Thyroid gland (tissue), 4 donors: ENCODE results near the gene S100A9. TPM values are rescaled to one million over a fixed set of nuclear protein-coding genes. Genes with fewer than 3 reads are reported as not detected.

Source experiments
- DNase-seq, 2 donors: peaks; one replicate each; pipeline ENCODE4 v3.0.0-alpha.2; 2019
- H3K27ac ChIP-seq, 3 donors: fragments of 200-600 bp; sonication (generic); 1 replicate in 2 of 3; 2 replicates in 1 of 3; pipeline ENCODE4 v1.5.1; 2016 to 2019; ENCODE audit warnings: mild to moderate bottlenecking in 1 of 3, moderate library complexity in 1 of 3
- H3K27me3 ChIP-seq: fragments of 200-600 bp; sonication (generic); one replicate; pipeline ENCODE4 v1.5.1; 2019
- H3K36me3 ChIP-seq, 2 donors: fragments of 200-600 bp; sonication (generic); one replicate each; pipeline ENCODE4 v1.5.1; 2016 to 2019
- H3K4me1 ChIP-seq, 2 donors: fragments of 200-600 bp; sonication (generic); one replicate each; pipeline ENCODE4 v1.5.1; 2017 to 2019
- H3K4me3 ChIP-seq, 3 donors: fragments of 200-600 bp; sonication (generic); replicated peaks in 1 of 3; 1 replicate in 2 of 3; 2 replicates in 1 of 3; pipeline ENCODE4 v1.5.1; 2016; ENCODE audit warnings: mild to moderate bottlenecking in 1 of 3
- H3K9me3 ChIP-seq: fragments of 200-600 bp; sonication (generic); one replicate; pipeline ENCODE4 v1.5.1; 2017
- POLR2A ChIP-seq, 2 donors: fragments of 450-650 bp; IDR thresholded peaks; one replicate each; pipeline ENCODE4 v1.6.1; 2017; ENCODE audit warnings: antibody characterized with exemption in 2 of 2, mild to moderate bottlenecking in 2 of 2, moderate library complexity in 1 of 2
- WGBS, 2 donors: methylation state at CpG; one replicate each; pipeline ENCODE4 v1.1.5; 2017; 5-methylcytosine and 5-hydroxymethylcytosine counted together
- intact Hi-C: fragments of 100-400 bp; cut with DNase I; formaldehyde crosslinking; loops from one replicate; pipeline ENCODE4 v1.15.1; 2023
- total RNA-seq, 4 donors: library from RNA; depleted of rRNA; stranded (reverse); fragments of >200 nt; gene quantifications; one replicate each; pipeline ENCODE4 v1.2.3, GENCODE V29; 2016
- TF ChIP-seq, protein P1 (sequence below), 6 experiments: fragments of 200-600 bp in 3 of 6; fragments of 450-650 bp in 3 of 6; sonication (generic) in 3 of 6; IDR thresholded peaks; one replicate each; pipeline ENCODE4 v1.5.1; 2016 to 2019; ENCODE audit warnings: antibody characterized with exemption in 6 of 6, mild to moderate bottlenecking in 2 of 6, inconsistent platforms in 1 of 6, moderate library complexity in 1 of 6

S100A9 gene
- total RNA-seq, 4 donors from 2014 or later = 36.2 to 285 (median 66.0) TPM

DNA sequence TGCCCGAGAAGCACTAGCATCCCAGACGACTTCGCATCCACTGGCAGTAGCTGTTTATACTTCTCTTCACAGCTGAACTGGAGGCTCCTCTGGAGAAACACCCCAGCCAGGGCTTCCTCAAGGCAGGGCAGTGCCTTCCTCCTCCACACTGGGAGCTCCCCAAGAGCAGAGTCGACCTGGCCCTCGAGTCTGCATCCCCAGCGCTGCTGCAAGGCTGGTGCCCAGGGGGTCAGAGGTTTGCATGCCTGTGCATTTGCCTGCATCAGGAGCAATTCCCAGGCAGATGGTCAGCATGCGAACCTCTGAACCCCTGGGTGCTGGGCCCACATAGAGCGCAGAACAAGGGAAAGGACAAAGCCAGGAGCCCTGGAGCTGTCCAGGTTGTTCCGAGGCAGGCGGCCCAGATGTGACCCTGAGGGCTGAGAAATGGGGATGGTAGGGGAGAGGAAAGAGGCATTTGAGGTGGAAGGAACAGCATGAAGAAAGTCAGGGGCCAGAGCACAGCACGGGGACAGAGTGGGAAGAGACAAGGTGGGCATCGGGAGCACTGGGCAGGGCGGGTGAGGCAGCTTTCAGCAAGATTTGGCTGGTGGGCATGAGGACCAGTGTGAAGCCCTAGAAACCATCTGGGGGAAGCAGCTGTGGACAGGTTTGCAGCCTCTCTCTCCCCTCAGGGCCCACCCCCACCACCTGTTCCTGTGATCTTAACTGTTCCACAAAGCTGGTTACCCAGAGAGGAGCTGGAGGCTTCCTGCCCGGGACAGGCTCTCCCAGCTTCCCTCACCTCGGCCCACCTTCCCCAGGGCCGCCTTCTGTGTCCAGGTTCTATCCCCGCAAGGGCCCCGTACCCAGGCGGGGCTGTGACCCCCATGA lies 39.6 kb downstream of the S100A9 start:
- 76 to 87% methylated on average over 18 to 19 of the region's 19 CpGs for WGBS, 2 donors
- intact Hi-C loops = no loop called here
- no peak overlapping the region for H3K27ac ChIP-seq
- TF ChIP-seq POLR2A (IDR thresholded peaks at IDR 0.05) = no peak
- TF ChIP-seq, protein P1, sequence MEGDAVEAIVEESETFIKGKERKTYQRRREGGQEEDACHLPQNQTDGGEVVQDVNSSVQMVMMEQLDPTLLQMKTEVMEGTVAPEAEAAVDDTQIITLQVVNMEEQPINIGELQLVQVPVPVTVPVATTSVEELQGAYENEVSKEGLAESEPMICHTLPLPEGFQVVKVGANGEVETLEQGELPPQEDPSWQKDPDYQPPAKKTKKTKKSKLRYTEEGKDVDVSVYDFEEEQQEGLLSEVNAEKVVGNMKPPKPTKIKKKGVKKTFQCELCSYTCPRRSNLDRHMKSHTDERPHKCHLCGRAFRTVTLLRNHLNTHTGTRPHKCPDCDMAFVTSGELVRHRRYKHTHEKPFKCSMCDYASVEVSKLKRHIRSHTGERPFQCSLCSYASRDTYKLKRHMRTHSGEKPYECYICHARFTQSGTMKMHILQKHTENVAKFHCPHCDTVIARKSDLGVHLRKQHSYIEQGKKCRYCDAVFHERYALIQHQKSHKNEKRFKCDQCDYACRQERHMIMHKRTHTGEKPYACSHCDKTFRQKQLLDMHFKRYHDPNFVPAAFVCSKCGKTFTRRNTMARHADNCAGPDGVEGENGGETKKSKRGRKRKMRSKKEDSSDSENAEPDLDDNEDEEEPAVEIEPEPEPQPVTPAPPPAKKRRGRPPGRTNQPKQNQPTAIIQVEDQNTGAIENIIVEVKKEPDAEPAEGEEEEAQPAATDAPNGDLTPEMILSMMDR (IDR thresholded peaks at IDR 0.05) = no peak
- H3K4me1 ChIP-seq = no peaks in the 10 kb centered on the region
- no peaks in the 10 kb centered on the region for H3K27me3 ChIP-seq
- H3K4me3 ChIP-seq = no peak overlapping the region
- no peak for DNase-seq
- H3K36me3 ChIP-seq = no peaks in the 10 kb centered on the region
- H3K9me3 ChIP-seq = no peaks in the 10 kb centered on the region

DNA sequence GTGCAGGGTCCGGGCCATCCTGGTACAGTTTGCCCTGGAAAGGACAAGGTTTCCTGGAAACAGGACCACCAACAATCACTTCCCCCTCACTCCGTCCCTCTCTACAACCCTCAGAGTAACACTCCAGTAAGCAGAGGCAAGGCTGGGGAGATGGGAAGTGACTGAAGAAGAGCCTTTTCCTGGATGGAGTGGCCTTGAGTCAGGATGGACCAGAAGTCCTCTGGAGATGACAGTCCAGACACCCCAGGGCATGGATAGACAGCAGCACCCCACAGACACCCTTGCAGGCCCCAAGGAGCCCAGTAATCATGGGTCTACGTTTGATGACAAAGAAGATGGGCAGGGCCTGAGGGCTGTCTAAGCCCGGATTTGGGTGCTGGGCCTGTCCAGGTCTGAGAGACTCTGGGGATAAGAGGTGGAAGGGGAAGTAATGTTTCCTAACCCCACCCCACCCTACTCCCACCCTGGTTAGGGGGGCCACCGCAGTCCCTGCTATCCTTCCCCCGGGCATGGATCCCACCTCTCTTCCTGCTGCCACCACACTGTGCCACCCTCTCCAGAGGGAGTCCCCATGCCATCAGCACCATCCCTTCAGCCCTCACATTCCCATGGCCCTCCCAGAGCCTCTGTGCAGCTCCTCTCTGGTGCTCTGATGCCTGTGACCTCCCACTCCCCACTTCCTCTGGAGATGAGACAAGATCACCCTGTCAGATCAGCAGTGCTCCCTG lies 40.4 kb downstream of the S100A9 start:
- no peak for DNase-seq
- WGBS, 2 donors = 83 to 84% methylated on average over 6 of the region's 6 CpGs
- H3K9me3 ChIP-seq = no peaks in the 10 kb centered on the region
- no peaks in the 10 kb centered on the region for H3K36me3 ChIP-seq
- H3K27me3 ChIP-seq = no peaks in the 10 kb centered on the region
- intact Hi-C loops = no loop called here
- H3K27ac ChIP-seq = no peak overlapping the region
- TF ChIP-seq POLR2A (IDR thresholded peaks at IDR 0.05) = no peak
- TF ChIP-seq, protein P1 (IDR thresholded peaks at IDR 0.05) = no peak
- H3K4me3 ChIP-seq = no peak overlapping the region
- no peaks in the 10 kb centered on the region for H3K4me1 ChIP-seq

DNA sequence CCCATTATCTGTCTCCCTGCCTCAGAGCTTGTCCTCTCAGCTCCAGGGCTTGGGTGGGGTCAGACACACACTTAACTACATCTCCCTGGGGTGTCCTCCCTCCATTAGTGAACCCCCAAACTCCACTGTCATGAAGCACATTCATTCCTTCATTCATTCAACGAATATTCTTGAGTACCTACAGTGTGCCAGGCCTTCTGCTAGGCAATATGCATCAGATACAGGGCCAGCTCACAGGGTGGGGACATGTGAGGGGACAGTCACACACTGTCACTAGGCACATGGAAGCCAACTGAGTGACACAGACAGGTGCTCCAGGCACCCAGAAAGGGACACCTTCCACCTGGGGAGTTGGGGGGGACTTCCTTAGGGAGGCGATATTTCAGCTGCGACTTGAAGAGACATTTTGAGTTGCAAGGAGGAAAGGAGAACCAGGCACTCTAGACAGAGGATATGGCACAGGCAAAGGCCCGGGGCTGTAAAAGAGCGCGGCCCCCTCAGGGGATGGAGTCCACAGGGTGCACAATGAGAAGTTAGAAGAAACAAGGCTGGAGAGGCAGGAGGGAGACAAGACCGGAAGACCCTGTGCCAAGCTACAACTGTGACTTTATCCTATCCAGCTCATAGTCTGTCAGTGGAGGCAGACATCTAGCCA lies 41.9 kb downstream of the S100A9 start:
- DNase-seq = no peak
- Histone ChIP-seq H3K27ac (no peak overlapping the region), H3K4me3 (no peak overlapping the region), H3K9me3 (no peaks in the 10 kb centered on the region), H3K27me3 (no peaks in the 10 kb centered on the region), H3K4me1 (no peaks in the 10 kb centered on the region), H3K36me3 (no peaks in the 10 kb centered on the region)
- no peak for TF ChIP-seq POLR2A (IDR thresholded peaks at IDR 0.05)
- TF ChIP-seq, protein P1 (IDR thresholded peaks at IDR 0.05) = no peak
- WGBS, 2 donors = 87 to 89% methylated on average over 7 of the region's 7 CpGs
- intact Hi-C loops = no loop called here

DNA sequence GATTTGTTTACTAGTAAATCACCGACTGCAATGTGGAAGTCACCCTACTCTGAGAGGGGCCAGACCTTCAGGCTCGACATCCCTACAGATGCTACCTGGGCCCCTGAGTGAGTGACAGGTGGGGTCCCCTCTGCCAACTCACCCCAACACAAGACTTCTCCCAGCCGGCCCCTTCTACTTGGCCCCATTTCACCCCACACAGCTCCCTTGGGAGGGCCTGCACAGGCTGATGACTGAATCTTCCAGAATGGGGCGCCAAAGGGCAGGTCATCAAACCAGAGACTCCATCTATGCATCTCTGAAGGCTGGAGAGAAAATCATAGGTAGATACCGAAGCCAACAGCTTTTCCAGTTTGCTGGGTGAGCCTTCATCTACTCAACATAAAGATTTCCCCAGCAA lies 42.6 kb downstream of the S100A9 start:
- Histone ChIP-seq H3K27ac (no peak overlapping the region), H3K4me3 (no peak overlapping the region), H3K4me1 (no peaks in the 10 kb centered on the region), H3K9me3 (no peaks in the 10 kb centered on the region), H3K27me3 (no peaks in the 10 kb centered on the region), H3K36me3 (no peaks in the 10 kb centered on the region)
- intact Hi-C loops = no loop called here
- DNase-seq = no peak
- WGBS, 2 donors = 58 to 62% methylated on average over 5 of the region's 5 CpGs
- TF ChIP-seq POLR2A (IDR thresholded peaks at IDR 0.05) = no peak
- TF ChIP-seq, protein P1 (IDR thresholded peaks at IDR 0.05) = no peak
